A673 (cell line): ENCODE results near the gene HTR2C.

ENCODE experiments used
- EZH2 ChIP-seq: fragments of 200-600 bp; sonication (generic); IDR thresholded peaks from 2 replicates; pipeline ENCODE4 v1.6.1; 2017; ENCODE audit warnings: borderline replicate concordance, low read depth, mild to moderate bottlenecking, mixed read lengths, antibody characterized with exemption, low read length; ENCODE audit not compliant: poor library complexity, severe bottlenecking
- TF ChIP-seq, protein P1 (sequence below): fragments of 300-800, 200-600 bp; sonication (generic); conservative IDR thresholded peaks from 2 replicates; pipeline ENCODE4 v1.5.1; 2017; ENCODE audit warnings: low read depth, mild to moderate bottlenecking, antibody characterized with exemption, low read length, moderate library complexity, mixed read lengths

DNA sequence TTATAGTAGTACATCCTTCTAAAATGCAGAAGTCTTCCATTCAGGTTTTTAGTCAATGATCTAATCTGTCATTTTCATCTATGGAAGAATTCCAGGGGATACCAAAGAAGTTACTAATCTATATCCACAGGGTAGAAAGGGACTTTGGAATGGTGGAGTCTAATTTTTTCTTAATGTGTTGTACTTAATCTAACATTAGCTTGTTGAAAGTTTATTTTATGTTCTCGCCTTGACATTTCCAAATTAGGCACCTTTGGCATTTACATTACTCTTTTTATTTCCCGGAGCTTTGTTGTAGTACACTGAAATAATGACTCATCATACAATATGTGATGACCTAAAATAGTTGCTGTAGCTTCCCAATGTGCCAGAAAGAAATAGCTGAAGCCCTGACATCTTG is 91.5 kb downstream of the HTR2C start:
- TF ChIP-seq, protein P1, sequence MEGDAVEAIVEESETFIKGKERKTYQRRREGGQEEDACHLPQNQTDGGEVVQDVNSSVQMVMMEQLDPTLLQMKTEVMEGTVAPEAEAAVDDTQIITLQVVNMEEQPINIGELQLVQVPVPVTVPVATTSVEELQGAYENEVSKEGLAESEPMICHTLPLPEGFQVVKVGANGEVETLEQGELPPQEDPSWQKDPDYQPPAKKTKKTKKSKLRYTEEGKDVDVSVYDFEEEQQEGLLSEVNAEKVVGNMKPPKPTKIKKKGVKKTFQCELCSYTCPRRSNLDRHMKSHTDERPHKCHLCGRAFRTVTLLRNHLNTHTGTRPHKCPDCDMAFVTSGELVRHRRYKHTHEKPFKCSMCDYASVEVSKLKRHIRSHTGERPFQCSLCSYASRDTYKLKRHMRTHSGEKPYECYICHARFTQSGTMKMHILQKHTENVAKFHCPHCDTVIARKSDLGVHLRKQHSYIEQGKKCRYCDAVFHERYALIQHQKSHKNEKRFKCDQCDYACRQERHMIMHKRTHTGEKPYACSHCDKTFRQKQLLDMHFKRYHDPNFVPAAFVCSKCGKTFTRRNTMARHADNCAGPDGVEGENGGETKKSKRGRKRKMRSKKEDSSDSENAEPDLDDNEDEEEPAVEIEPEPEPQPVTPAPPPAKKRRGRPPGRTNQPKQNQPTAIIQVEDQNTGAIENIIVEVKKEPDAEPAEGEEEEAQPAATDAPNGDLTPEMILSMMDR = no peak
- no peak for TF ChIP-seq EZH2
